Measurements from ENCODE around the gene ZC3H7B. TPM values are rescaled to one million over a fixed set of nuclear protein-coding genes. Genes with fewer than 3 reads are reported as not detected.

The ZC3H7B gene
- total RNA-seq, 1 donor: 45.9 TPM

DNA sequence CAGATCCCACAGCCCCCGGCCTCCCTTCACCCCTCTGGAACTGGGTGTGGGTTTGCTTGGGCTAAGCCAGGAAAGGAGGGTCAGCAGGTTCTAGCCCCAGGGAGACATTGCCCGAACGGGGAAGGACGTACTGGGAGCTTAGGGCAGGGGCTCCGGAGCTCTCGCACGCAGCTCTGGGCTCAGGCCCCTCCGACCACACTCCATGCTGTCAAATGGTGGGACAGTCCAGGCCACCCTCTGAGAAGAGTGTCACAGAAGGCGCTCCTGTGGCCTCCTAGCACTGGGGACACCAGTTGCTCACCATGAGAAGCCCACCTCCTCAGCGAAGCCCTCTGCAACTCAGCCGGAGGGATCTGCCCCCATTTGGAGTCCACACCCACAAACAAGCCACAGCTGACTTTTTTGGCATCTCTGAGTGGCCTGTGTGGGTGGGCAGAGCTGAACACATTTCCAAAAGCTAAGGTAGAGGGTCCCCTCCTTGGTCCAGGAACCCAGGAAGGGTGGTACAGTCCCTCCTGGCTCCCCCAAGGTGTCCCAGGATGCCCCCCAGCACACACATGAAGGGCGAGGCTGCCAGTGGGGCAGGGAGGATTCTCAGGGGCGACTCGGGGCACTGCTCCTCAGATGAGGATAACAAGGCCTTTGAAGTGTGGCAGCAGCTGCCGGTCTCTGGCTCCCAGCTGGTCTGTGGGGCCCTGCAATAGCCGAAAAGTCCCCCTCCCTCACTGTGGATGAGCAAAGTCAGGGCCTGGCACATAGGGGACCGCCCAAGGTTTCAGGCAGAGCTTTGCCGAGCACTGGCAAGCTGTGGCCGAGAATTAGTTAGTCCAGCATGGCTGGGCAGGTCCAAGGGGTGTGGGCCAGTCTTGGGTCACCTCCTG lies 67.5 kb downstream of the ZC3H7B start:
- no peak for DNase-seq (ENCODE audit: low read depth)
- TF ChIP-seq, protein P1, sequence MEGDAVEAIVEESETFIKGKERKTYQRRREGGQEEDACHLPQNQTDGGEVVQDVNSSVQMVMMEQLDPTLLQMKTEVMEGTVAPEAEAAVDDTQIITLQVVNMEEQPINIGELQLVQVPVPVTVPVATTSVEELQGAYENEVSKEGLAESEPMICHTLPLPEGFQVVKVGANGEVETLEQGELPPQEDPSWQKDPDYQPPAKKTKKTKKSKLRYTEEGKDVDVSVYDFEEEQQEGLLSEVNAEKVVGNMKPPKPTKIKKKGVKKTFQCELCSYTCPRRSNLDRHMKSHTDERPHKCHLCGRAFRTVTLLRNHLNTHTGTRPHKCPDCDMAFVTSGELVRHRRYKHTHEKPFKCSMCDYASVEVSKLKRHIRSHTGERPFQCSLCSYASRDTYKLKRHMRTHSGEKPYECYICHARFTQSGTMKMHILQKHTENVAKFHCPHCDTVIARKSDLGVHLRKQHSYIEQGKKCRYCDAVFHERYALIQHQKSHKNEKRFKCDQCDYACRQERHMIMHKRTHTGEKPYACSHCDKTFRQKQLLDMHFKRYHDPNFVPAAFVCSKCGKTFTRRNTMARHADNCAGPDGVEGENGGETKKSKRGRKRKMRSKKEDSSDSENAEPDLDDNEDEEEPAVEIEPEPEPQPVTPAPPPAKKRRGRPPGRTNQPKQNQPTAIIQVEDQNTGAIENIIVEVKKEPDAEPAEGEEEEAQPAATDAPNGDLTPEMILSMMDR (IDR thresholded peaks at IDR 0.05; ENCODE audit: insufficient read depth, low read length): no peak
- H3K4me3 ChIP-seq (ENCODE audit: low read depth, low read length): peak overlapping the region; percentile 79

DNA sequence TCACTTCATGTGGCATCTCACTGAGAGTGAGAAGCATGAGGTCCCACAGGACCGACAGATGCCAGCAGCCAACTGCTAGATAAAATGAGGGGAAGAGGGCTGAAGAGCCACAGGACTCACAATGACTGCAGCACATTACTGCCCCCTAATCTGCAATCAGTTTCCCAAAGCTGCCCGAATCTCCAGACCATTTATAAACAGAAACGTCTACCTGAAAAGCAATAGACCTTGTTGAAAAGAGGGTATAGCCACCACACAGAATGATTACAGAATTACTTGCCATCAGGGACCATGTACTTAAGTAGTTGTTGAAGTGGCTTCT lies 68.1 kb downstream of the ZC3H7B start:
- H3K4me3 ChIP-seq (ENCODE audit: low read depth, low read length): peak overlapping the region; percentile 79
- TF ChIP-seq, protein P1 (IDR thresholded peaks at IDR 0.05; ENCODE audit: insufficient read depth, low read length): no peak
- no peak for DNase-seq (ENCODE audit: low read depth)

DNA sequence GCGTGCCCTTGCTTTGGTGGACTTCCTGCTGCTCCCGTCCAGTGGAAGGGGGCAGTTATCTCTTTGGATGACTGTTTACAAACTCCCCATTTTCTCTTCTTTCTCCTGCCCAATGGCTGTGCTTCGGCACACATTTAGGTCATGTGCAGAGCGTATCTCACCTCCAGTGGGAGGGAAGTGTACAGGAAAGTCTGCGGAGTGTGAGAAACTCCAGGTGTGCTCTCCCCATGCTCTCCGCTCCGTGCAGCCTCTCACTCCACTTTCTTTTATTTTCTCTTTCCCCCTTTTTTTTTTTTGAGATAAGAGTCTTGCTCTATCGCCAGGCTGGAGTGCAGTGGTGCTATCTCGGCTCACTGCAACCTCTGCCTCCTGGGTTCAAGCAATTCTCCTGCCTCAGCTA lies 68.5 kb downstream of the ZC3H7B start:
- no peak for DNase-seq (ENCODE audit: low read depth)
- H3K4me3 ChIP-seq (ENCODE audit: low read depth, low read length): no peak overlapping the region
- TF ChIP-seq, protein P1 (IDR thresholded peaks at IDR 0.05; ENCODE audit: insufficient read depth, low read length): no peak

DNA sequence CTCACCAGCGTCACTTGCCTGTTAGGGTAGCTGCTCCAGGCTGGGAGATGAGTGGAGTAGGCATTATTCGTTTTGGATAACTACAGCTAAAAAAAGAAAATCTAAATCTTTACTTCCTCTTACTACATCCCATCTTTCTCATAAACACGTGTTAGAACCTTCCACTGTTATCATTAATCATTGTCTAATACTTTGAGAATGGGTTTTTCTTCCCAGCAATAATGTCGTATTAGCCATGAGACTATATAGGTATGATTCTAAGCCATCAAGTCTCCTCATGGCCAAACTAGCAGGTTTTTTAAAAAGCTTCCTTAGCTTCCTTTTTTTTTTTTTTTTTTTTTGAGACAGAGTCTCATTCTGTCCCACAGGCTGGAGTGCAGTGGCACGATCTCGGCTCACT lies 76.5 kb downstream of the ZC3H7B start:
- H3K4me3 ChIP-seq (ENCODE audit: low read depth, low read length): no peak overlapping the region
- no peak for DNase-seq (ENCODE audit: low read depth)
- TF ChIP-seq, protein P1 (IDR thresholded peaks at IDR 0.05; ENCODE audit: insufficient read depth, low read length): no peak

DNA sequence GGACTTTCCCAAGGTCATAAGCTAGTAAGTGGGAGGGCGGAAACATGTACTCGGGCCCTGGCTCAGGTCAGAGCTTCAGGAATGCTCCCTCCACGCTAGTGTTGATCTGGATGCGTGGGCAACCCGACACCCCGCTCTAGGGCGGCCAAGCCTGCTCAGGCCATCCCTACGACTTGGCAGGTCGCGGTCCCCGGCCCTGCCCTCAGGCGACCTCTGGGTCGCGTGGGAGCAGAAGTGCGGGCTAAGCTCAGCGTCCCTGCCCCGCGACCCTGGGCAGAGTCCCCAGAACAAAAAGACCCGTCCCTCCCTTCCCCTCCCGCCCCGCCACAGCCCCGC lies 79.6 kb downstream of the ZC3H7B start:
- DNase-seq (ENCODE audit: low read depth): peak; percentile 98
- H3K4me3 ChIP-seq (ENCODE audit: low read depth, low read length): peak overlapping the region; percentile 65
- TF ChIP-seq, protein P1 (IDR thresholded peaks at IDR 0.05; ENCODE audit: insufficient read depth, low read length): no peak

DNA sequence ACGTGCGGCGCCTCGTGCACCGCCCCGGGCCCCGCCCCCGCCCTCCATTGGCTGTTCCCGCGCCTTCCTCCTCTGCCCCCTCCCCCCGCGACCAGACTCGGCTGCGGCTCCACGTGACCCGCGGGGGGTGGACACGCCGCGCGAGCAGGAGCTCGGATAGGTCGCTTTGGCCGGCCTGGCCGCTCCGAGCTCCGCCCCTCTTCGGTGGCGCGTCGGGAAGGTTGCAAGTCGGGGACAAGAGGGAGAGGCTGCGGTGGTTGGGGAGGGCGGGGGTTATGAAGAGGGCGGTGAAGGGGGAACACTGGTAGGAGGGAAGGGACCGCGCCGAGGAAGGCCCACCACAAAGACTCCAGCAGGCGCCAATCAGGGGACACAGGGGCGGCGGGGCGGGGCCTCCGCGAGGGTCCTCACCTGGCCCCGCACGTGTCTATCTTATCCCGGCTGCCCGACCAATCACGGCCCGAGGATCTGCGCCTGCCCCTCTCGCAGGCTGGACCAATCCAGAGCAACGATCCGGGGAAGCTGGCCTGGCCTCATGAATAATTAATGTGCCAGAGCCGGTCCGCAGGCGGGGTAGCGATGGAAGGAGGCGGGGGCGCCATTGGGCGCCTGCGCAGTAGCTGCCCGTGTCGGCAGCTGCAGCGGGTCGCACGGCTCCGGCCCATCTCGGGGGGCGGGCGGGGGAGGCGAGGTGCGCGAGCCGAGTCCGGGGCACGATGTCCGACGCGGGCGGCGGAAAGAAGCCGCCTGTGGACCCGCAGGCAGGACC lies 80.2 kb downstream of the ZC3H7B start, which contains the start of gene TEF:
TEF (plus strand) TSS at position 614 of the 769 bp plus-strand sequence; CDS start at position 717, 103 bp downstream.
- peak within 1 kb of the TSS; percentile 84 for H3K4me3 ChIP-seq (ENCODE audit: low read depth, low read length)
- DNase-seq (ENCODE audit: low read depth): peak; percentile 99
- TF ChIP-seq, protein P1 (IDR thresholded peaks at IDR 0.05; ENCODE audit: insufficient read depth, low read length): no peak

All from fibroblast of the aortic adventitia (primary cell).